CD4-positive, alpha-beta memory T cell (primary cell): ENCODE measurements around the gene KCTD17. TPM values are rescaled to one million over a fixed set of nuclear protein-coding genes. Genes with fewer than 3 reads are reported as not detected.

Experiments used
- CTCF ChIA-PET: fragments of 350-600 bp; sonication (Branson Sonifier 250); formaldehyde crosslinking; loops from one replicate; lab custom pipeline; 2021; ENCODE audit warnings: inconsistent platforms; ENCODE audit not compliant: partially characterized antibody; lab: Charles Lee
- POLR2A ChIA-PET: fragments of 350-600 bp; sonication (Branson Sonifier 250); formaldehyde crosslinking; loops from one replicate; lab custom pipeline; 2021; ENCODE audit not compliant: partially characterized antibody; lab: Charles Lee
- DNase-seq, 5 donors: peaks; one replicate each; pipeline versions ENCODE4 v3.0.0 to v3.0.0-alpha.2; 2020 to 2022; ENCODE audit warnings: mixed read lengths in 1 of 5
- H3K27ac ChIP-seq: one replicate; pipeline ENCODE4 v1.7.0; 2013; ENCODE audit warnings: low read depth, low read length
- H3K27me3 ChIP-seq: 2 replicates; pipeline ENCODE4 v1.7.0; 2013; ENCODE audit warnings: mild to moderate bottlenecking, low read length, moderate library complexity; ENCODE audit not compliant: insufficient read depth
- H3K36me3 ChIP-seq: 2 replicates; pipeline ENCODE4 v1.7.0; 2013; ENCODE audit warnings: mild to moderate bottlenecking, low read length, moderate library complexity; ENCODE audit not compliant: insufficient read depth
- H3K4me1 ChIP-seq: 2 replicates; pipeline ENCODE4 v1.7.0; 2013; ENCODE audit warnings: mild to moderate bottlenecking, low read length, moderate library complexity; ENCODE audit not compliant: insufficient read depth
- H3K4me3 ChIP-seq, 2 donors: one replicate each; pipeline ENCODE4 v1.7.0; 2013; ENCODE audit warnings: low read length in 2 of 2, mild to moderate bottlenecking in 1 of 2
- H3K9me3 ChIP-seq, 2 donors: one replicate each; pipeline ENCODE4 v1.7.0; 2013; ENCODE audit warnings: low read length in 2 of 2, control low read depth in 1 of 2; ENCODE audit not compliant: control insufficient read depth in 1 of 2
- H3K27ac Mint-ChIP-seq, 7 donors: one replicate each; pipeline ENCODE4 v1.8.0; 2020 to 2021; ENCODE audit warnings: mixed read lengths in 7 of 7, mild to moderate bottlenecking in 6 of 7, inconsistent platforms in 3 of 7, moderate library complexity in 3 of 7
- H3K27me3 Mint-ChIP-seq, 2 donors: one replicate each; pipeline ENCODE4 v1.8.0; 2020 to 2021; ENCODE audit warnings: mixed read lengths in 2 of 2
- H3K36me3 Mint-ChIP-seq, 2 donors: one replicate each; pipeline ENCODE4 v1.8.0; 2020 to 2021; ENCODE audit warnings: mixed read lengths in 2 of 2, inconsistent platforms in 1 of 2, mild to moderate bottlenecking in 1 of 2
- H3K4me1 Mint-ChIP-seq, 4 donors: one replicate each; pipeline ENCODE4 v1.8.0; 2020 to 2021; ENCODE audit warnings: mixed read lengths in 4 of 4, mild to moderate bottlenecking in 1 of 4
- H3K4me3 Mint-ChIP-seq, 8 donors: one replicate each; pipeline ENCODE4 v1.8.0; 2020 to 2021; ENCODE audit warnings: mixed read lengths in 8 of 8, mild to moderate bottlenecking in 7 of 8, moderate library complexity in 6 of 8, inconsistent platforms in 3 of 8
- H3K9me3 Mint-ChIP-seq, 8 donors: one replicate each; pipeline ENCODE4 v1.8.0; 2020 to 2021; ENCODE audit warnings: mixed read lengths in 8 of 8, mild to moderate bottlenecking in 5 of 8, inconsistent platforms in 3 of 8, moderate library complexity in 1 of 8
- intact Hi-C: fragments of 100-400 bp; cut with micrococcal nuclease; formaldehyde crosslinking; loops from one replicate; pipeline ENCODE4 v1.15.1; 2023
- polyA plus RNA-seq, 2 donors: library from polyadenylated mRNA; unstranded; fragments of 300-500 nt; fragmentation: Illumina TruSeq; gene quantifications; one replicate each; pipeline ENCODE4 v1.2.3, GENCODE V29; 2021
- total RNA-seq, 2 experiments: library from RNA; stranded (reverse); gene quantifications; one replicate each; pipeline ENCODE4 v1.2.3, GENCODE V29; 2021

Gene KCTD17
- total and polyA plus RNA-seq, 4 experiments from 2014 or later, result 9.0 to 33.4 (median 22.7) TPM

DNA sequence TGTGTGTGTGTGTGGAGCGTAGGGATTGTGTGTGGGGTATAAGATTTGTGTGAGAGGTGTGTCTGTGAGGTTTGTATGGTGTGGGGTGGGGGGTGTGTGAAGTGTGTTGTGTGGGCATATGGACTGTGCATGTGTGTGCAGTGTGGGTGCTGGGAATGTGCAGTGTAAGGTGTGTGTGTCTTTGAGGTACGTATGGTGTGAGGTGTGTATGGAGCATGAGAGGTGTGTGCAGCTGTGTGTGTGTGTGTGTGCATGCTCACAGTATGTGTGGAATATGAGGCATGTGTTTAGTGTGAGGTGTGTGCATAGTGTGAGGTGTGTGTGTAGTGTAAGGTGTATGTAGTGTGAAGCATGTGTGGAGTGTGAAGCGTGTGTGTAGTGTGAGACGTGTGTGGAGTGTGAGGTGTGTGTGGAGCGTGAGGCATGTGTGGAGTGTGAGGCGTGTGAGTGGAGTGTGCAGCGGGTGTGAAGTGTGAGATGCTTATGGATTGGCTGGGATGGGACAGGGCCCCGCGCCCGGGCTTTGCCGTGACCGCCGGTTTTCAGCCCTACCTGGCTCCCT is 59.7 kb downstream of the KCTD17 start:
- H3K27me3 Mint-ChIP-seq, result no peaks in the 10 kb centered on the region

DNA sequence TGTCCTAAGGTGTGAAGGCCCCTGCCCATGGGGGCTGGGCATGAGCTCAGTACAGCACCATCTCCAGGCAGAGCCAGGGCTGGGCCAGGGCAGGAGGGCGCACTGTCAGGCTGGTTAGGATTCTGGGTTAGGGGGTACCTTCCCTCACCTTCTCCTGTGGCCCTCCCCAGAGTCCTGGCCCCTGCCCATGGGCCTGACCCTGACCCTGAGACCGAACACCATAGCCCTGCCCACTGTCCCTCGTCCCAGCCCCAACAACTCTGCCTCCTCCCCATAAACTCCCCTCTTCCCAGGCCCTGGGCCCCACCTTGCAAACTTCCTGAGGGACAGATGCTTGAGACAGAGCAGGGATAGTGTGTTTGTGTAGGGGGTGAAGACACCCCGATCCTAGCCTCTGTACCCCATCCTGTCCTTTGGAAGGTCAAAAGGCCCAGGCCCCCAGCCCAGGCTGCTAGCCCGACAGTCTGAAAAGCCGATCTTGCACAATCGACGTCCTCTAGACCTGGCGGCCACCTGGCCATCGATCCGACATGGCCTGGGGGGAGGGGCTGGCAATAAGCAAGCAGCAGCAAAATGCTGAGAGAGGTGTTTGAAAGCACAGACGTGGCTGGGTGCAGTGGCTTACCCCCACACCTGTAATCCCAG is 60.7 kb downstream of the KCTD17 start:
- Histone ChIP-seq H3K4me3 (no peak overlapping the region), H3K27me3 (no peaks in the 10 kb centered on the region), H3K36me3 (no peaks in the 10 kb centered on the region), H3K9me3 (no peaks in the 10 kb centered on the region), H3K27ac (no peak overlapping the region), H3K4me1 (no peaks in the 10 kb centered on the region)
- H3K4me3 Mint-ChIP-seq, result no peak overlapping the region
- no peaks in the 10 kb centered on the region for H3K27me3 Mint-ChIP-seq
- intact Hi-C loops, result no loop called here
- peaks cover 0 to 3% of the 10 kb centered on the region in 2 donors for H3K36me3 Mint-ChIP-seq
- peaks cover 0 to 2% (median 0%) of the 10 kb centered on the region in 8 donors for H3K9me3 Mint-ChIP-seq
- H3K27ac Mint-ChIP-seq, result peak overlapping the region in 3 of 7 donors; percentile 13 to 78 (median 51)
- CTCF ChIA-PET, result no interaction called here
- no peak for DNase-seq
- peaks cover under 1 to 10% (median 5%) of the 10 kb centered on the region in 4 donors for H3K4me1 Mint-ChIP-seq
- POLR2A ChIA-PET, result no interaction called here

More for the DNA sequence above, 59.7 kb downstream of the KCTD17 start:
- H3K36me3 ChIP-seq, result no peaks in the 10 kb centered on the region
- H3K27ac ChIP-seq, result no peak overlapping the region
- Mint-ChIP-seq H3K4me1 (peaks cover 0 to 8% (median 5%) of the 10 kb centered on the region in 4 donors), H3K27ac (peak overlapping the region in 3 of 7 donors; percentile 5 to 59 (median 7)), H3K9me3 (no peaks in the 10 kb centered on the region), H3K36me3 (peaks cover 0 to 3% of the 10 kb centered on the region in 2 donors), H3K4me3 (no peak overlapping the region)
- DNase-seq, result no peak
- H3K4me3 ChIP-seq, result no peak overlapping the region
- no peaks in the 10 kb centered on the region for H3K27me3 ChIP-seq
- ChIA-PET CTCF (no interaction called here), POLR2A (no interaction called here)
- H3K9me3 ChIP-seq, result no peaks in the 10 kb centered on the region
- H3K4me1 ChIP-seq, result no peaks in the 10 kb centered on the region
- intact Hi-C loops, result no loop called here

Other genes starting within 250 kb of the KCTD17 start
- gene PVALB, start 234.7 kb upstream of the KCTD17 start, total RNA-seq, result not detected
- gene PVALB, start 234.7 kb upstream of the KCTD17 start, polyA plus RNA-seq, result not detected
- 10 to 100 TPM; 16.6 to 17.5 TPM for gene NCF4, start 190.7 kb upstream of the KCTD17 start, total RNA-seq
- gene NCF4, start 190.7 kb upstream of the KCTD17 start, polyA plus RNA-seq, result 10 to 100 TPM; 26.8 to 28.0 TPM
- 1 to 10 TPM; 1.2 TPM for gene CSF2RB, start 138.1 kb upstream of the KCTD17 start, total RNA-seq
- under 1 TPM in 1 of 2 donors, not detected in 1; 0.34 TPM for gene CSF2RB, start 138.1 kb upstream of the KCTD17 start, polyA plus RNA-seq
- gene TST, start 32.3 kb upstream of the KCTD17 start, total RNA-seq, result under 1 TPM; 0.29 to 0.58 TPM
- 1 to 10 TPM in 1 of 2 donors, under 1 TPM in 1; 0.34 to 1.4 TPM for gene TST, start 32.3 kb upstream of the KCTD17 start, polyA plus RNA-seq
- gene MPST, start 32.0 kb upstream of the KCTD17 start, total RNA-seq, result 1 to 10 TPM; 3.7 to 5.2 TPM
- gene MPST, start 32.0 kb upstream of the KCTD17 start, polyA plus RNA-seq, result 1 to 10 TPM; 6.1 to 7.4 TPM
- gene TMPRSS6, start 58.0 kb downstream of the KCTD17 start, total RNA-seq, result under 1 TPM; 0.61 to 0.90 TPM
- gene TMPRSS6, start 58.0 kb downstream of the KCTD17 start, polyA plus RNA-seq, result not detected
- 10 to 100 TPM; 55.4 to 63.8 TPM for gene IL2RB, start 98.2 kb downstream of the KCTD17 start, total RNA-seq
- gene IL2RB, start 98.2 kb downstream of the KCTD17 start, polyA plus RNA-seq, result 100 to 1,000 TPM in 1 of 2 donors, 10 to 100 TPM in 1; 37.6 to 107 TPM
- 10 to 100 TPM; 23.1 to 24.8 TPM for gene C1QTNF6, start 136.5 kb downstream of the KCTD17 start, total RNA-seq
- gene C1QTNF6, start 136.5 kb downstream of the KCTD17 start, polyA plus RNA-seq, result under 1 TPM; 0.49 to 0.89 TPM
- 1 to 10 TPM; 8.2 to 9.3 TPM for gene SSTR3, start 160.7 kb downstream of the KCTD17 start, total RNA-seq
- 1 to 10 TPM in 1 of 2 donors, under 1 TPM in 1; 0.50 to 1.4 TPM for gene SSTR3, start 160.7 kb downstream of the KCTD17 start, polyA plus RNA-seq
- gene RAC2, start 192.5 kb downstream of the KCTD17 start, total RNA-seq, result 100 to 1,000 TPM; 304 to 318 TPM
- 100 to 1,000 TPM; 724 to 917 TPM for gene RAC2, start 192.5 kb downstream of the KCTD17 start, polyA plus RNA-seq
- 100 to 1,000 TPM; 169 to 177 TPM for gene CYTH4, start 230.8 kb downstream of the KCTD17 start, total RNA-seq
- gene CYTH4, start 230.8 kb downstream of the KCTD17 start, polyA plus RNA-seq, result 10 to 100 TPM; 39.4 to 57.0 TPM